ENCODE results near the gene SLC16A9. TPM values are rescaled to one million over a fixed set of nuclear protein-coding genes. Genes with fewer than 3 reads are reported as not detected.
"Not testable (repeated sequence)": the region's sequence is repeated elsewhere in the genome, so short reads cannot be mapped to it uniquely, and the experiment has no call there.

Gene SLC16A9
- total RNA-seq, 1 donor from 2014 or later, result 3.1 TPM

DNA sequence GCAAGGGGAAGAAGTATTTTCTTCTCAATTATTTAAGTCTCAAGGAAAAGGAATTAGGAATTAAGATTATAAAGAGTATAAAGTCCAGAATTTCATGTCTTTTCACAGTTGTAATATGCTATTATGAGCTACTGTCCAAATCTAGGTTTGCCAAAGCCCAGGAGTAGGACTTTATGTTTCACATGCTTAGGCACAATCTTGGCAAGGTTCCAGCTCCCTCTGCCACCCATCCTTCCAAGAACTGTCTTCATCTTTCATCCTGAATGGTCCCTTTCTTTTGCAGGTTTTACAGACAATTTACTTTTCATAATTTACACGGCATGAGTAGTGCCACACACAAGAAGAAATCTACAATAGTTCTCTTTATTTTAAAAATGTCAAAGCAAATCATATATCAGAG lies 29.5 kb downstream of the SLC16A9 start:
- H3K27me3 ChIP-seq (ENCODE audit: control insufficient read depth in 3 of 3, insufficient read depth in 3 of 3, low read length in 3 of 3), result no peaks in the 10 kb centered on the region
- H3K4me3 ChIP-seq (ENCODE audit: low read length in 3 of 3), result no peak overlapping the region
- no peak overlapping the region for H3K27ac ChIP-seq (ENCODE audit: low read depth, low read length)
- no peak overlapping the region for H3K9ac ChIP-seq (ENCODE audit: low read depth in 1 of 3, low read length in 3 of 3)
- H3K36me3 ChIP-seq (ENCODE audit: control insufficient read depth in 3 of 3, insufficient read depth in 3 of 3, low read length in 3 of 3), result no peaks in the 10 kb centered on the region
- H3K4me1 ChIP-seq (ENCODE audit: control insufficient read depth in 3 of 3, insufficient read depth in 3 of 3, low read length in 3 of 3), result no peaks in the 10 kb centered on the region
- H3K9me3 ChIP-seq (ENCODE audit: control insufficient read depth in 3 of 3, low read length in 3 of 3), result no peaks in the 10 kb centered on the region

DNA sequence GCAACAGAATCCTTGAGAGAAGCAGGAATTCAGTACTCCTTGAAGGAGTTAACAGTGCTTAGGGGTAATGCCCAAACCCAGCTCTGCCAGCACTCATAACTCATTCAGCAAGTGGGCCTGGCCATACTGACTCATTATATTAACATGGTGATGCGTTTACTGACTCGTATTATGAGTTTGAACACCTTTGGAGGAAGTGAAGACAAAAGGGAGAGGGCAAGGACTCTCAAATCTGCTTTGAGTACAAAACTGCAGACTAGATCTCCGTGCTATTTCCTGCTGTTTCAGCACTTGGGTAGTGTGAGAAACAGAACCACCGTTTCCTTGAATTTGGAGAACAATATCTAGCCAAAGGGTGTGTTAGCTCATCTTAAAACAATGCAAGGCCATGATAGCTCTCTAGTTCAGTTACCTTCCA lies 30.8 kb downstream of the SLC16A9 start:
- Histone ChIP-seq H3K9ac (ENCODE audit: low read depth in 1 of 3, low read length in 3 of 3) (no peak overlapping the region), H3K4me3 (ENCODE audit: low read length in 3 of 3) (no peak overlapping the region), H3K36me3 (ENCODE audit: control insufficient read depth in 3 of 3, insufficient read depth in 3 of 3, low read length in 3 of 3) (no peaks in the 10 kb centered on the region), H3K27ac (ENCODE audit: low read depth, low read length) (no peak overlapping the region), H3K4me1 (ENCODE audit: control insufficient read depth in 3 of 3, insufficient read depth in 3 of 3, low read length in 3 of 3) (peaks cover 0 to 4% (median 3%) of the 10 kb centered on the region in 3 donors), H3K27me3 (ENCODE audit: control insufficient read depth in 3 of 3, insufficient read depth in 3 of 3, low read length in 3 of 3) (no peaks in the 10 kb centered on the region), H3K9me3 (ENCODE audit: control insufficient read depth in 3 of 3, low read length in 3 of 3) (no peaks in the 10 kb centered on the region)

DNA sequence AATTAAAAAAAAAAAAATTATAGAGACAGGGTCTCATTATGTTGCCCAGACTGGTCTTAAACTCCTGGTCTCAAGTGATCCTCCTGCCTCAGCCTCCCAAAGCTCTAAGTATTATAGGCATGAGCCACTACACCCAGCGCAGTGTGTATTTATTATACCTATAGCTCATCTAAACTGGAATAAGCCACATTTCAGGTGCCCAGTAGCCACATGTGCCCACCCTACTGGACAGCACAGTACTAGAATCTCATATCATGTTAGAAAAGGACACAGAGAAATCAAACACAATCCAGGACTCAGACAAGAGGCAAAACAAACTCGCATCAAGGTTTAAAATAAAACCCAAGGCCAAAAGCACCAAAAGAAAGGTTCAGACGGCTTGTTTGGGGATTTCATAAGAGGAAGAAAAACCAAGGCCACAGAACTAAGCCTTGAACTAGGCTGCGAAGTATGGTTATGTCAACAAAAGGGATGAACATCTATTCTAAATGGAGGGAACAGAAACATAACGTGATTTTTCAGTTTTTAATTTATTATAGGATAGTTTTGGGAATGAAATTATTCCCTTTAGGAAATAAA lies 32.3 kb downstream of the SLC16A9 start:
- H3K36me3 ChIP-seq (ENCODE audit: control insufficient read depth in 3 of 3, insufficient read depth in 3 of 3, low read length in 3 of 3), result no peaks in the 10 kb centered on the region
- no peak overlapping the region for H3K4me3 ChIP-seq (ENCODE audit: low read length in 3 of 3)
- peaks cover 0 to 4% (median 3%) of the 10 kb centered on the region in 3 donors for H3K4me1 ChIP-seq (ENCODE audit: control insufficient read depth in 3 of 3, insufficient read depth in 3 of 3, low read length in 3 of 3)

DNA sequence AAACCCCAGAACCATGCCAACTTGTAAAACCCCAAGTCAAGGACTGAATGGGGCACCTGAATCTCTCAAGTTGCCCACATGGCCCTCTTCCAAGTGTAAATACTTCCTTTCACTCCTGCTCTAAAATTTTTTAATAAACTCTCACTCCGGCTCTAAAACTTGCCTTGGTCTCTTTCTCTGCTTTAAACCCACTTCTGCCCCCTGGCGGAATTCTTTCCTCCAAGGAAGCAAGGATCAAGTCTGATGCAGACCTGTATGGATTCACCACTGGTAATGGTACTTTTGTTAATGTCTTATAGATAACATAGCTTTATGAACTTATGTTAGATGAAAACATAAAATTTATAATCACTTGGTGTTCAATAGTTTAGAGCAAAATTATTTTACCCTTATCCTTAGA lies 33.8 kb downstream of the SLC16A9 start:
- H3K9ac ChIP-seq (ENCODE audit: low read depth in 1 of 3, low read length in 3 of 3), result no peak overlapping the region
- H3K27me3 ChIP-seq (ENCODE audit: control insufficient read depth in 3 of 3, insufficient read depth in 3 of 3, low read length in 3 of 3), result no peaks in the 10 kb centered on the region
- H3K36me3 ChIP-seq (ENCODE audit: control insufficient read depth in 3 of 3, insufficient read depth in 3 of 3, low read length in 3 of 3), result no peaks in the 10 kb centered on the region
- no peak overlapping the region for H3K27ac ChIP-seq (ENCODE audit: low read depth, low read length)
- H3K4me3 ChIP-seq (ENCODE audit: low read length in 3 of 3), result no peak overlapping the region
- peaks cover 0 to 4% (median 3%) of the 10 kb centered on the region in 3 donors for H3K4me1 ChIP-seq (ENCODE audit: control insufficient read depth in 3 of 3, insufficient read depth in 3 of 3, low read length in 3 of 3)
- no peaks in the 10 kb centered on the region for H3K9me3 ChIP-seq (ENCODE audit: control insufficient read depth in 3 of 3, low read length in 3 of 3)

More for the DNA sequence above, 32.3 kb downstream of the SLC16A9 start:
- no peak overlapping the region for H3K27ac ChIP-seq (ENCODE audit: low read depth, low read length)
- no peaks in the 10 kb centered on the region for H3K27me3 ChIP-seq (ENCODE audit: control insufficient read depth in 3 of 3, insufficient read depth in 3 of 3, low read length in 3 of 3)
- no peaks in the 10 kb centered on the region for H3K9me3 ChIP-seq (ENCODE audit: control insufficient read depth in 3 of 3, low read length in 3 of 3)
- no peak overlapping the region for H3K9ac ChIP-seq (ENCODE audit: low read depth in 1 of 3, low read length in 3 of 3)

DNA sequence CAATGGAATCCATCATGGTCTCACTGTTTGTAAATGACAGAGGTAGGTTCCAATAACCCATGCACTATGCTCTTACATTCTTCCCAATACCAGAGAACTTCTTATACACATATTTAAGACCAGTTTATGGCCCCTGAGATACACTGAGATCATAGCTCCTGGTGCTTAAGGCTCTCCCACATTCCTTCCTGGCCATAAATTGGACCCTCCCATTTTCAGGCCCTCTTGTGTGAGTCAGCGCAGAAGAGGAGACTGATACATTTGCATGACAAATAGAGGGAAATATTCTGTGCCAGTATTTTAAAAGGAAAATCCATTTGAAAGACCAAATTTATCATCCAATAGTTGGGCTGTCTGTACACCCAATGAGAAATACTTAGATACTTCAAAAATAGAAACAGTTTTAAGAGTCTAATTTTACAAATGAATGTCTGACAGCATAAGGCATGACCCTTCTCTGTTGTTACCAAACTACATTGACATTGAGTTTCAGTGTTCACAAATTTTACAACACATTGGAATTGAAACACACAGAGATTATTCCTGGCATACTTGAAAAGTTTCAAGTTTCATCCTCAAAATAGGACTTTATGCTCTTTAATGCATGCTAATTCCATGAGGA lies 35.3 kb downstream of the SLC16A9 start:
- no peak overlapping the region for H3K9ac ChIP-seq (ENCODE audit: low read depth in 1 of 3, low read length in 3 of 3)
- H3K9me3 ChIP-seq (ENCODE audit: control insufficient read depth in 3 of 3, low read length in 3 of 3), result no peaks in the 10 kb centered on the region
- H3K27me3 ChIP-seq (ENCODE audit: control insufficient read depth in 3 of 3, insufficient read depth in 3 of 3, low read length in 3 of 3), result no peaks in the 10 kb centered on the region
- H3K4me1 ChIP-seq (ENCODE audit: control insufficient read depth in 3 of 3, insufficient read depth in 3 of 3, low read length in 3 of 3), result peaks cover 0 to 4% (median 3%) of the 10 kb centered on the region in 3 donors
- no peak overlapping the region for H3K27ac ChIP-seq (ENCODE audit: low read depth, low read length)
- no peak overlapping the region for H3K4me3 ChIP-seq (ENCODE audit: low read length in 3 of 3)
- no peaks in the 10 kb centered on the region for H3K36me3 ChIP-seq (ENCODE audit: control insufficient read depth in 3 of 3, insufficient read depth in 3 of 3, low read length in 3 of 3)

DNA sequence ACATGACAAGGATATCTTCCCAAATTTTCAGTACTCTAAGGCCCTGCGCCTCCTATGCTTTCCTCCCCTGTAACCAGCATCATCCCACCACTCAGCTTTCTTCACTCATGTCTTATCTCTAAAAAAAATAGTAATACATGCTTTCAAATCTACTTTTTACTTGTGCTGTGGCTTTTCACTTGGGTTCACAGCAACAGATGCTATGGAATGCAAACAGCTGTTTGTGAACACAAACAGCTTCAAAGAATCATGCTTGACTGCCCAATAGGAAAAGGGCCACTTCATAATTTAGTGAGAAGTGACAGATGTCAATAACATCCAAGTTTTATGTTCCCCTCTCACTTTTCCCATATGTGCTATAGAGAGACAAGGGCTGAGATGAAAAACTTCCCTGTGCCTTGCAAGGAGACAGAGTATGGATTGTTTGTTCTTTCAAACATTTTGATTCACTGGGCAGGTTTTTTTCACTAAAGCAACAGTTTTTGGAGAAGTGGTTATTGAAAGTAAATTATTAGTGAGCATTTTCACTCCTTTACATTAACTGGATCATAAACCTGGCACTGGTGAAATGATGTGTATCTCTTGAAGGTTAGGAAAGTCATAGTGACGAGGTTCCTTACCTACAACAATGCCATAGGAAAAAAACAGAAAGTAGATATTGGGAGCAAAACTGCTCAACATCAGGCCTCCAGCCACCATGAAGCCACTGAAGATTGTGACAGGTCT lies 37.3 kb downstream of the SLC16A9 start:
- Histone ChIP-seq H3K27me3 (ENCODE audit: control insufficient read depth in 3 of 3, insufficient read depth in 3 of 3, low read length in 3 of 3) (no peaks in the 10 kb centered on the region), H3K9ac (ENCODE audit: low read depth in 1 of 3, low read length in 3 of 3) (no peak overlapping the region), H3K27ac (ENCODE audit: low read depth, low read length) (no peak overlapping the region), H3K9me3 (ENCODE audit: control insufficient read depth in 3 of 3, low read length in 3 of 3) (no peaks in the 10 kb centered on the region), H3K4me3 (ENCODE audit: low read length in 3 of 3) (no peak overlapping the region), H3K36me3 (ENCODE audit: control insufficient read depth in 3 of 3, insufficient read depth in 3 of 3, low read length in 3 of 3) (no peaks in the 10 kb centered on the region), H3K4me1 (ENCODE audit: control insufficient read depth in 3 of 3, insufficient read depth in 3 of 3, low read length in 3 of 3) (peaks cover 0 to 4% (median 3%) of the 10 kb centered on the region in 3 donors)

DNA sequence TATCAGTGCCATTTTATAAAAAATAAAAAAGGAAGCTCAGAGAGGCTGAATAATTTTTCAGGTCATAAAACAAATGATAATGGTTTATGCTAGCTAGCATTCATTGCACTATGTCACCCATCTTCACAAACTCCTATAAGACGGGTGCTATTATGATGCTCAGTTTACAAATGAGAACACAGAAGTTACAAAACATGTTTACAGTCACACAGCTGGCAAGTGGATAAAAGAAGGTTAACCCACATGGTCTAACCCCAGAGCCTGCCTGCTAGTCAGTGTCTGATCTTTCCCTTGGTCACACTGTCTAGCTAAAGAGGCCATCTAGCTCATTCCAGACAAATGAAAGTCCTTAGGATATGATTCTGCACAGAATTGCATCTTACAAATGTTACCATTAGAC lies 39.4 kb downstream of the SLC16A9 start:
- H3K36me3 ChIP-seq (ENCODE audit: control insufficient read depth in 3 of 3, insufficient read depth in 3 of 3, low read length in 3 of 3), result no peaks in the 10 kb centered on the region
- no peaks in the 10 kb centered on the region for H3K9me3 ChIP-seq (ENCODE audit: control insufficient read depth in 3 of 3, low read length in 3 of 3)
- no peaks in the 10 kb centered on the region for H3K27me3 ChIP-seq (ENCODE audit: control insufficient read depth in 3 of 3, insufficient read depth in 3 of 3, low read length in 3 of 3)
- H3K9ac ChIP-seq (ENCODE audit: low read depth in 1 of 3, low read length in 3 of 3), result no peak overlapping the region
- H3K27ac ChIP-seq (ENCODE audit: low read depth, low read length), result no peak overlapping the region
- no peak overlapping the region for H3K4me3 ChIP-seq (ENCODE audit: low read length in 3 of 3)
- H3K4me1 ChIP-seq (ENCODE audit: control insufficient read depth in 3 of 3, insufficient read depth in 3 of 3, low read length in 3 of 3), result peaks cover 0 to 4% (median 3%) of the 10 kb centered on the region in 3 donors

DNA sequence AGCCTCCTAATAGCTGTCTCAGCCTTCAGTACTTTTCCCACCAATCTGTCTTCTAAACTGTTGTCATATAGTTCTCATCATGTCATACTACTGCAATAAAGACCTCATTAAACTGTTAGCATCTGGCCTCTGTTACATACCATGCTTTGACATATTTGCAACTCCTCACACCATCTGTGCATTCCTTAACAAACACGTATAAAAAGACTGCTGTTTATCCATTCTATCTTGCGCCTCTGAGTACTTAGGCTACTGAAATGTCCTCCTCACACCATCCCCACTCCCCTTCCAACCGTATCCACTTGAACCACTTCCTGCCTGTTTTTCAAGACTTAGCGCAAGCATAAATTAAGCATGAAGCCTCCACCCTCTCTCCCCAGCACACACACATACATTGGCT lies 41.6 kb downstream of the SLC16A9 start:
- Histone ChIP-seq H3K4me3 (ENCODE audit: low read length in 3 of 3) (no peak overlapping the region), H3K27ac (ENCODE audit: low read depth, low read length) (no peak overlapping the region), H3K27me3 (ENCODE audit: control insufficient read depth in 3 of 3, insufficient read depth in 3 of 3, low read length in 3 of 3) (no peaks in the 10 kb centered on the region), H3K9me3 (ENCODE audit: control insufficient read depth in 3 of 3, low read length in 3 of 3) (no peaks in the 10 kb centered on the region), H3K4me1 (ENCODE audit: control insufficient read depth in 3 of 3, insufficient read depth in 3 of 3, low read length in 3 of 3) (no peaks in the 10 kb centered on the region), H3K36me3 (ENCODE audit: control insufficient read depth in 3 of 3, insufficient read depth in 3 of 3, low read length in 3 of 3) (no peaks in the 10 kb centered on the region), H3K9ac (ENCODE audit: low read depth in 1 of 3, low read length in 3 of 3) (no peak overlapping the region)

DNA sequence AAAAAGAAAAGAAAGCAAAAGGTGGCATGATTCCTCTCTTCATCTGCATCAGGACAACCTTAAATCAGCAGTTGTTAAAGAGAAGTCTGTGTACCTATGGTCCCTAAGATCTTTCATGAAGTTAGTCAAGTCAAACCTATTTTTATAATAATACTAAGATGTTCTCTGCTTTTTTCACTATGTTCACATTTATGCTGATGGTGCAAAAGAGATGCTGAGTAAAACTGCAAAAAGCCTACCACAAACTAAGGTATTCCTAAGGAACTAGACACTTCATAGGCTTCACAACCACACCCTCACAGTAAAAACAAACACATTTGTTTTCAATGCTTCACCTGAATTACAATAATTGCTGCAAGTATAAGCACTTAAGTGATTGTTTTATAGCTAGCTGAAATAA lies 43.3 kb downstream of the SLC16A9 start:
- Histone ChIP-seq H3K36me3 (ENCODE audit: control insufficient read depth in 3 of 3, insufficient read depth in 3 of 3, low read length in 3 of 3) (no peaks in the 10 kb centered on the region), H3K4me3 (ENCODE audit: low read length in 3 of 3) (no peak overlapping the region), H3K4me1 (ENCODE audit: control insufficient read depth in 3 of 3, insufficient read depth in 3 of 3, low read length in 3 of 3) (no peaks in the 10 kb centered on the region), H3K27ac (ENCODE audit: low read depth, low read length) (no peak overlapping the region), H3K9me3 (ENCODE audit: control insufficient read depth in 3 of 3, low read length in 3 of 3) (no peaks in the 10 kb centered on the region), H3K9ac (ENCODE audit: low read depth in 1 of 3, low read length in 3 of 3) (no peak overlapping the region), H3K27me3 (ENCODE audit: control insufficient read depth in 3 of 3, insufficient read depth in 3 of 3, low read length in 3 of 3) (no peaks in the 10 kb centered on the region)

DNA sequence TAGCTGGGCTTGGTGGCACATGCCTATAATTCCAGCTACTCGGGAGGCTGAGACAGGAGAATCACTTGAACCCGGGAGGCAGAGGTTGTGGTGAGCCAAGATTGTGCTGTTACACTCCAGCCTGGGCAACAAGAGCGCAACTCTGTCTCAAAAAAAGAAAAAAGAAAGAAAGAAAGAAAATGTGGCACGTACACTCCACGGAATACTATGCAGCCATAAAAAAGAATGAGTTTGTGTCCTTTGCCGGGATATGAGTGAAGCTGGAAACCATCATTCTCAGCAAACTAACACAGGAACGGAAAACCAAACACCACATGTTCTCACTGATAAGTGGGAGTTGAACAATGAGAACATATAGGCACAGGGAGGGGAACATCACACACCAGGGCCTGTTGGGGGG lies 46.4 kb downstream of the SLC16A9 start:
- H3K4me3 ChIP-seq (ENCODE audit: low read length in 3 of 3); H3K4me1 ChIP-seq (ENCODE audit: control insufficient read depth in 3 of 3, insufficient read depth in 3 of 3, low read length in 3 of 3); H3K27ac ChIP-seq (ENCODE audit: low read depth, low read length); H3K36me3 ChIP-seq (ENCODE audit: control insufficient read depth in 3 of 3, insufficient read depth in 3 of 3, low read length in 3 of 3); H3K9ac ChIP-seq (ENCODE audit: low read depth in 1 of 3, low read length in 3 of 3); H3K9me3 ChIP-seq (ENCODE audit: control insufficient read depth in 3 of 3, low read length in 3 of 3); H3K27me3 ChIP-seq (ENCODE audit: control insufficient read depth in 3 of 3, insufficient read depth in 3 of 3, low read length in 3 of 3): not testable (repeated sequence)

Data from skeletal muscle tissue (tissue), 4 donors.